Liver (tissue), 3 donors: Measurements from ENCODE around the gene TEAD2.

Experiments used
- GABPA ChIP-seq, 2 donors: IDR thresholded peaks in 1 of 2; conservative IDR thresholded peaks in 1 of 2; 2 replicates each; pipeline ENCODE4 v1.6.1; 2016; ENCODE audit warnings: antibody characterized with exemption in 2 of 2, mild to moderate bottlenecking in 1 of 2, moderate library complexity in 1 of 2
- JUND ChIP-seq, 2 donors: IDR thresholded peaks; 2 replicates each; pipeline ENCODE4 v1.6.1; 2016; ENCODE audit warnings: antibody characterized with exemption in 2 of 2
- YY1 ChIP-seq: IDR thresholded peaks from 2 replicates; pipeline ENCODE4 v1.6.1; 2016; ENCODE audit warnings: antibody characterized with exemption, mild to moderate bottlenecking
- TF ChIP-seq, protein P1 (sequence below): fragments of 150-350 bp; IDR thresholded peaks from 2 replicates; pipeline ENCODE4 v1.5.1; 2017; ENCODE audit warnings: improper control_type of control experiment, low read depth, low read length; ENCODE audit not compliant: missing input control
- TF ChIP-seq, protein P2 (sequence below): IDR thresholded peaks from 2 replicates; pipeline ENCODE4 v1.6.1; 2016; ENCODE audit warnings: antibody characterized with exemption
- TF ChIP-seq, protein P3 (sequence below): IDR thresholded peaks from 2 replicates; pipeline ENCODE4 v1.6.1; 2016; ENCODE audit warnings: antibody characterized with exemption, mild to moderate bottlenecking
- donor health status: healthy.
- donor health status: healthy.

DNA sequence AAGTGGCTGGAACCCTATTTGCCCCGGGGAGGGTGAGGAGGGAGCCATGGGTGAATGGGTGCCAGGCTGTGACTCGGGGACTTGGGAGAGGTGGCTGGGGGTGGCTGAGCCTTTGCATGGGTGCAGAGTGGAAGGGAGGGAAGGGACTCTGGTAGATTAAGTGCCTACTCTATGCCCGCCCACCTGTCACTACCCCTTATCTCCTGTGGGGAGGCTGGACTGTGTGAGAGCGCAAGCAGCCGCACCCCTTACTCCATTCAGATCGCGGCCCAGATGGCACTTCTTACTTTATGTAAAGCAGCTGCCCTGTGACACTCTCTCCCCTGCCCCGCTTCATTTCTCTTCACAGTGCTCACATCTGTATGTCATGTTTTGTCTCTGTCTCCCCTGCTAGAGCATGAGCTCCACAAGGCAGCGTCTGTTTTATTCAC is 28.7 kb upstream of the TEAD2 start:
- TF ChIP-seq, protein P1, sequence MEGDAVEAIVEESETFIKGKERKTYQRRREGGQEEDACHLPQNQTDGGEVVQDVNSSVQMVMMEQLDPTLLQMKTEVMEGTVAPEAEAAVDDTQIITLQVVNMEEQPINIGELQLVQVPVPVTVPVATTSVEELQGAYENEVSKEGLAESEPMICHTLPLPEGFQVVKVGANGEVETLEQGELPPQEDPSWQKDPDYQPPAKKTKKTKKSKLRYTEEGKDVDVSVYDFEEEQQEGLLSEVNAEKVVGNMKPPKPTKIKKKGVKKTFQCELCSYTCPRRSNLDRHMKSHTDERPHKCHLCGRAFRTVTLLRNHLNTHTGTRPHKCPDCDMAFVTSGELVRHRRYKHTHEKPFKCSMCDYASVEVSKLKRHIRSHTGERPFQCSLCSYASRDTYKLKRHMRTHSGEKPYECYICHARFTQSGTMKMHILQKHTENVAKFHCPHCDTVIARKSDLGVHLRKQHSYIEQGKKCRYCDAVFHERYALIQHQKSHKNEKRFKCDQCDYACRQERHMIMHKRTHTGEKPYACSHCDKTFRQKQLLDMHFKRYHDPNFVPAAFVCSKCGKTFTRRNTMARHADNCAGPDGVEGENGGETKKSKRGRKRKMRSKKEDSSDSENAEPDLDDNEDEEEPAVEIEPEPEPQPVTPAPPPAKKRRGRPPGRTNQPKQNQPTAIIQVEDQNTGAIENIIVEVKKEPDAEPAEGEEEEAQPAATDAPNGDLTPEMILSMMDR: no peak
- TF ChIP-seq GABPA (IDR thresholded peaks at IDR 0.05 in 1 of 2, conservative IDR thresholded peaks at IDR 0.05 in 1 of 2) (no peak), YY1 (no peak), JUND (IDR thresholded peaks at IDR 0.05) (no peak)
- TF ChIP-seq, protein P2, sequence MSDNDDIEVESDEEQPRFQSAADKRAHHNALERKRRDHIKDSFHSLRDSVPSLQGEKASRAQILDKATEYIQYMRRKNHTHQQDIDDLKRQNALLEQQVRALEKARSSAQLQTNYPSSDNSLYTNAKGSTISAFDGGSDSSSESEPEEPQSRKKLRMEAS: no peak
- TF ChIP-seq, protein P3, sequence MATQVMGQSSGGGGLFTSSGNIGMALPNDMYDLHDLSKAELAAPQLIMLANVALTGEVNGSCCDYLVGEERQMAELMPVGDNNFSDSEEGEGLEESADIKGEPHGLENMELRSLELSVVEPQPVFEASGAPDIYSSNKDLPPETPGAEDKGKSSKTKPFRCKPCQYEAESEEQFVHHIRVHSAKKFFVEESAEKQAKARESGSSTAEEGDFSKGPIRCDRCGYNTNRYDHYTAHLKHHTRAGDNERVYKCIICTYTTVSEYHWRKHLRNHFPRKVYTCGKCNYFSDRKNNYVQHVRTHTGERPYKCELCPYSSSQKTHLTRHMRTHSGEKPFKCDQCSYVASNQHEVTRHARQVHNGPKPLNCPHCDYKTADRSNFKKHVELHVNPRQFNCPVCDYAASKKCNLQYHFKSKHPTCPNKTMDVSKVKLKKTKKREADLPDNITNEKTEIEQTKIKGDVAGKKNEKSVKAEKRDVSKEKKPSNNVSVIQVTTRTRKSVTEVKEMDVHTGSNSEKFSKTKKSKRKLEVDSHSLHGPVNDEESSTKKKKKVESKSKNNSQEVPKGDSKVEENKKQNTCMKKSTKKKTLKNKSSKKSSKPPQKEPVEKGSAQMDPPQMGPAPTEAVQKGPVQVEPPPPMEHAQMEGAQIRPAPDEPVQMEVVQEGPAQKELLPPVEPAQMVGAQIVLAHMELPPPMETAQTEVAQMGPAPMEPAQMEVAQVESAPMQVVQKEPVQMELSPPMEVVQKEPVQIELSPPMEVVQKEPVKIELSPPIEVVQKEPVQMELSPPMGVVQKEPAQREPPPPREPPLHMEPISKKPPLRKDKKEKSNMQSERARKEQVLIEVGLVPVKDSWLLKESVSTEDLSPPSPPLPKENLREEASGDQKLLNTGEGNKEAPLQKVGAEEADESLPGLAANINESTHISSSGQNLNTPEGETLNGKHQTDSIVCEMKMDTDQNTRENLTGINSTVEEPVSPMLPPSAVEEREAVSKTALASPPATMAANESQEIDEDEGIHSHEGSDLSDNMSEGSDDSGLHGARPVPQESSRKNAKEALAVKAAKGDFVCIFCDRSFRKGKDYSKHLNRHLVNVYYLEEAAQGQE: no peak
